Stimulated activated CD8-positive, alpha-beta memory T cell treated with anti-CD3 and anti-CD28 coated beads, Interleukin-12 subunit alpha, Interleukin-12 subunit beta, amount 100 ng/mL, for 24 hours (primary cell): ENCODE results near the gene MIGA1.
"Not testable (repeated sequence)": the region's sequence is repeated elsewhere in the genome, so short reads cannot be mapped to it uniquely, and the experiment has no call there.

Experiments
- DNase-seq: peaks from one replicate; pipeline ENCODE4 v3.0.0-alpha.2; 2020; ENCODE audit errors: extremely low read depth

The MIGA1 gene

GRCh38 chr1:77906019-77906545 is 126.6 kb downstream of the MIGA1 start:
- DNase-seq = no peak

- no peak for DNase-seq
Measured at GRCh38 chr1:77906624-77907023, 127.2 kb downstream of the MIGA1 start.

- no peak for DNase-seq
Measured at GRCh38 chr1:77910116-77910515, 130.7 kb downstream of the MIGA1 start.

- DNase-seq = not testable (repeated sequence)
Measured at GRCh38 chr1:77918918-77919317, 139.5 kb downstream of the MIGA1 start.

GRCh38 chr1:77925518-77925917 is 146.1 kb downstream of the MIGA1 start:
- DNase-seq = no peak

- no peak for DNase-seq
Measured at GRCh38 chr1:77925956-77926355, 146.5 kb downstream of the MIGA1 start.

GRCh38 chr1:77926561-77927357 is 147.3 kb downstream of the MIGA1 start:
- DNase-seq = no peak

GRCh38 chr1:77927414-77927813 is 148.0 kb downstream of the MIGA1 start:
- DNase-seq = no peak
